ENCODE results near the gene KLC1.

KLC1 gene

GRCh38 chr14:103729496-103730448 lies 100.8 kb downstream of the KLC1 start:
- Histone ChIP-seq H3K27me3 (no peaks in the 10 kb centered on the region), H3K27ac (no peak overlapping the region), H3K9me3 (no peaks in the 10 kb centered on the region), H3K4me3 (ENCODE audit: low read depth in 1 of 2, low read length in 1 of 2) (no peak overlapping the region), H3K4me1 (ENCODE audit: control insufficient read depth in 1 of 2, insufficient read depth in 1 of 2, low read depth in 1 of 2, low read length in 1 of 2) (no peaks in the 10 kb centered on the region), H3K36me3 (peaks cover 73% of the 10 kb centered on the region)
- no peak for TF ChIP-seq CTCF (IDR thresholded peaks at IDR 0.05)

GRCh38 chr14:103730490-103731035 lies 101.6 kb downstream of the KLC1 start:
- Histone ChIP-seq H3K27ac (no peak overlapping the region), H3K9me3 (no peaks in the 10 kb centered on the region), H3K27me3 (no peaks in the 10 kb centered on the region), H3K36me3 (peaks cover 73% of the 10 kb centered on the region), H3K4me3 (ENCODE audit: low read depth in 1 of 2, low read length in 1 of 2) (no peak overlapping the region), H3K4me1 (ENCODE audit: control insufficient read depth in 1 of 2, insufficient read depth in 1 of 2, low read depth in 1 of 2, low read length in 1 of 2) (no peaks in the 10 kb centered on the region)
- no peak for TF ChIP-seq CTCF (IDR thresholded peaks at IDR 0.05)

GRCh38 chr14:103731481-103731880 lies 102.5 kb downstream of the KLC1 start:
- Histone ChIP-seq H3K27ac (no peak overlapping the region), H3K4me1 (ENCODE audit: control insufficient read depth in 1 of 2, insufficient read depth in 1 of 2, low read depth in 1 of 2, low read length in 1 of 2) (no peaks in the 10 kb centered on the region), H3K36me3 (peaks cover 67% of the 10 kb centered on the region), H3K9me3 (no peaks in the 10 kb centered on the region), H3K4me3 (ENCODE audit: low read depth in 1 of 2, low read length in 1 of 2) (no peak overlapping the region), H3K27me3 (no peaks in the 10 kb centered on the region)
- no peak for TF ChIP-seq CTCF (IDR thresholded peaks at IDR 0.05)

GRCh38 chr14:103731916-103732867 lies 103.2 kb downstream of the KLC1 start:
- Histone ChIP-seq H3K36me3 (peaks cover 66% of the 10 kb centered on the region), H3K4me1 (ENCODE audit: control insufficient read depth in 1 of 2, insufficient read depth in 1 of 2, low read depth in 1 of 2, low read length in 1 of 2) (no peaks in the 10 kb centered on the region), H3K9me3 (no peaks in the 10 kb centered on the region), H3K27ac (no peak overlapping the region), H3K27me3 (no peaks in the 10 kb centered on the region), H3K4me3 (ENCODE audit: low read depth in 1 of 2, low read length in 1 of 2) (no peak overlapping the region)
- TF ChIP-seq CTCF (IDR thresholded peaks at IDR 0.05), result no peak

GRCh38 chr14:103732868-103733620 lies 104.0 kb downstream of the KLC1 start:
- no peak for TF ChIP-seq CTCF (IDR thresholded peaks at IDR 0.05)
- Histone ChIP-seq H3K4me3 (ENCODE audit: low read depth in 1 of 2, low read length in 1 of 2) (no peak overlapping the region), H3K9me3 (no peaks in the 10 kb centered on the region), H3K27me3 (no peaks in the 10 kb centered on the region), H3K4me1 (ENCODE audit: control insufficient read depth in 1 of 2, insufficient read depth in 1 of 2, low read depth in 1 of 2, low read length in 1 of 2) (no peaks in the 10 kb centered on the region), H3K27ac (no peak overlapping the region), H3K36me3 (peaks cover 59% of the 10 kb centered on the region)

All from neutrophil (primary cell).